Measurements from ENCODE around the gene LETM1.

LETM1 gene

GRCh38 chr4:1795299-1796195, 60.4 kb downstream of the LETM1 start:
- no peak for DNase-seq (ENCODE audit: low read depth in 2 of 2)

GRCh38 chr4:1794809-1795298, 61.1 kb downstream of the LETM1 start:
- no peak for DNase-seq (ENCODE audit: low read depth in 2 of 2)

DNA sequence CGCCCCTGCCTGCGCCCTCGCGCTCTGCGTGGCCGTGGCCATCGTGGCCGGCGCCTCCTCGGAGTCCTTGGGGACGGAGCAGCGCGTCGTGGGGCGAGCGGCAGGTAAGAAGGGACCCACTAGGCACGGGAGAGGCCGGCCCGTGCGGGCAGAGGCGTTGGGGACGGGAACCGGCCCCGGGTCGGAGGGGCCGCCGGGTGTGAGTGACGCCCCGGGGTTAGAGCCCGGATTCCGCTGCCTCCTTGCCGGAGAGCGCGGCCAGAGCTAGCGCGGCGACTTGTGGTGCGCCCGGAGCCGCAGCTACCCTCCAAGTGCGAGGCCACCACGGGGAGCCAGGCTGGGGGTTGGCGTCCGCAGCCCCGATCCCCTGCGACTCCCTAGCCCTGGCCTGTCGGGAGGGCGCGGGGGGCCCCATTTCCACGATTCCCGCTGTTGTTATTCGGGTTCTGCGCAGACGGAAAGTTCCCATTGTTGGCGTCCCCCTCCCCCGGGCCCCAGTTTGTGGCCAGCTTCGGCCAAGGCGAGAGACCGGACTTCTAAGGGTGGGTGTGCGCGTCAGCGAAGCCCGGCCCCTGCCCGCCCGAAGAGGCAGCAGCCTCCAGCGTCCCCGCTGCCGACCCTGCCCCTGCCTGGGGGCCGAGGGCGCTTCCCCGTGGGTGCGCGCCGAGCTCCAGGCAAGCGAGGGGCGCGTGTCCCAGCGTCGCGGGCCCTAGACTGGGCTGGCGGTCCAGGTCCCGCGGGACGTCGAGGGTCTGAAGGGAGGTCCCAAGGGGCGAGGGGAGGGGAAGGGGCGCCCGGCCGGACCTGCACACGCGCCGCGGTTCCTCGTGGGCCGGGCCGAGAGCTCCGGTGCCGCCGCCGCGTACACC, 61.8 kb downstream of the LETM1 start:
- no peak for DNase-seq (ENCODE audit: low read depth in 2 of 2)

DNA sequence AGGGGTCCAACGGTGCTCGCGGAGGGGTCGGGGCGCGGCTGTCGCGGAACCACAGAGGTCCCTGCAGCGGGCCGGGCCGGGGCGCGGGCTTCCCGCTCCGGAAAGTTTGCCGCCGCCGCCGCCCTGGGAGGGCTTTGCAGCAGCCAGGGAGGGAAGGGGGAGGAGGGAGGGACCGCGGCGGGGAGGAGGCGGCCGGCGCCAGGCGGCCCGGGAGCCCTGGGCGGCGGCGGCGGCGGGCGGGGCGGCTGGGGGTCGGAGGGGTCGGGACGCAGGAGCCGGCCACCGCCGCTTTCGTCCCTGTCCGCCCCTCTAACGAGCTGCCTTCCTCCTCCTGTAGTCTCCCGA, 62.5 kb downstream of the LETM1 start:
- DNase-seq (ENCODE audit: low read depth in 2 of 2), result peak; percentile 23 to 35

- DNase-seq (ENCODE audit: low read depth in 2 of 2), result peak in 1 of 2 donors; percentile 17
Measured at GRCh38 chr4:1792832-1793495, 63.0 kb downstream of the LETM1 start, which contains the start of gene FGFR3. TSS of gene FGFR3 (plus strand) at chr4:1793293. CDS start at chr4:1793935, 642 bp downstream.

DNA sequence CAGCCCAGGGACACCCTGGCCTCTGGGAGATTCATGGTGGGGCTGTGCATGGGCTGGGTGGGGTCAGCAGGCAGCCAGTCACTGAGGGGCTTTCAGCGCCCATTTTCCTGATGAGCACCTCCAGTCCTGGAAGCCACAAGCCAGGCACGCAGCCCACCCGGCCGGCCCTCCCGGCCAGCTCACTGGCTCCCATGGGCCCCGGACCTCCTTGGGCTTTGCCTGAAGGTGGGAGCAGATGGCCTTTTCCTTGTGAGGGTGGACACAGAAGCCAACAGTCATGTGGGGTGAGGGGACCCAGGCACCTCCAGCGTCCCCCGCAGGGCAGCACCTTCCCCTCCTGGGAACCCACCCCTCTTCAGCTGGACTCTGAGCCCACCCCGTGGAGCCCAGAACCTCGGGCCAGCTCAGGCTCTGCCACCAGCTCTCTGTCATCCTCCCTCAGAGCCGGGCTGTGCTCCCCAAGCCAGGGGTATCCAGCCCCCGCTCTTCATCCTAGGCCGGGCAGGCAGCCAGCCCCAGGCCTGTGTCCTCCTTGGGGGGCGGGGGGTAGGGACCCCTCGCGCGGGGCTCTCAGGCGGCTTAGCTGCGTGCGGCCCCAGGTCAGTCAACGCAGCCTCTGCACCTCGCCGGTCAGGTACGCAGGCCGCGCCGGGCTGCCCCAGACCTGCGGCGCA, 63.7 kb downstream of the LETM1 start:
- no peak for DNase-seq (ENCODE audit: low read depth in 2 of 2)

DNA sequence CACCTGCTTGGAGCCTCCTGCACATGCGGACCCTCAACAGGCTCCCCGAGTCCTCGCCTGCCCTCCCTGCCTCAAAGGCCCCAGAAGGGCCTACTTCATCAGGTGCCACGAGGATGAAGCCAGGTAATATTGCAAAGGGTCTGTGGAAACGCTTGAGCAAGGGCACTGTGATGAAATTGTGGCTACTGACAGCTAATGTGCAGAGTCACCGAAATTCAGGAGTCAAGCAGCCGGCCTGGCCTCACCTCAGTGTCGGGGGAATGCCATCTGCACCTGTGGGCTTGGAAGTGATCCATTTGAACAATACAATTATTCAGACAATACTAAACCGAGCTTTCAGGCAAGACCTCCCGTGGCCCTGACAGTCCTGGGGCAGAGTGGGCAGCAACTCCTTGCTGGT, 66.0 kb downstream of the LETM1 start:
- no peak for DNase-seq (ENCODE audit: low read depth in 2 of 2)

DNA sequence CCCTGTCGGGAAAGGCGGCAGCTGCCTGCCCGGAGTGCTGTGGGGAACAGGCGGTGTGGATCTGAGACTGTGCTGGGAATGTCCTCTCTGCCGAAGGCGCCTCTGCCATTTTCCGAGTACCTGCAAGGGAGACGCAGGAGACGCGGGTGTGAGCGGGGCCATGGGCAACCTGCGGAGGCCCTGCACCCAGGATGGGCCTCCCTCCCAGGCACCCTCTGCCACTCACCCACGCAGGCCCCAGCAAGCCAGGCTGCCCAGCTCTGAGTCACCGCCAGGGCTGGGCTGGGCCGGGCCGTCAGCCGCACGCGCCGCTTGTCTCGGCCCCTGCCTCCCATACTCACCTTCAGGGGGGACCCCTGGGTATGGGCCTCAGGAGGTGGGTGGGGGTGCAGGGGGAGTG, 66.4 kb downstream of the LETM1 start:
- no peak for DNase-seq (ENCODE audit: low read depth in 2 of 2)

DNA sequence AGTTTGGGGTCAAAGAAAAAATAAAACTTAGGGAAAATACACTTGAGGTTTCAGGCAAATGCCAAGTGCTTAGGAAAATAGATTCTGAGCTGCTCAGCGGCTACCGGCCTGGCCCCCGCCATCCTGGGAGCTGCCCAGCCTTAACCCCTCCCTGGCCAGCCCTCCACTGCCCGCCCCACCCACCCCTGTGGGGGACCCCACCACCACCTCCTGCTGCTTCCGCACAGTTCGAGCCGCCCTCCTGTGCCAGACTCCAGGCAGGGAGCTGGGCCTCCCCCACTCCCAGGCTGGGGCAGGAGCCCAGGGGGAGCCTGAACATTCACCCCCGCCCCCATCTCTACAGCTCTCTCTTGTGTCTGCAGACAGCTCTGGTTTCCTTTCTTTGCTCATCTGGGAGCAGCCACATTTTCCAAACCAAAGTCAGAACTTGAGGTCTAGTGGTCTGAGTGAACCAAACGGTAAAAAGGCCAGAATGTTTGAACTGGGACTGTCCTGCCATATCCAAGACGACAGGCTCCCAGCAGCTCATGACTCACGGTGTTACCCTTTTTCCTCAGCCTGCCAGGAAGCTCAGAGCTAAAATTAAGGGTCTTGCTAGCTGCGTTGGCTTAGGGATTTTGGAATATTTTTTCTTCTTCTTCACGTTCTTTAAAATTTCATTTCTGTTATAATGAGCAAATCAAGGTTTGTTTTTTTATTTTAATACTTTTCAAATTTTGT, 67.5 kb downstream of the LETM1 start:
- DNase-seq (ENCODE audit: low read depth in 2 of 2), result no peak

- DNase-seq (ENCODE audit: low read depth in 2 of 2), result no peak
Measured at GRCh38 chr4:1787411-1788077, 68.4 kb downstream of the LETM1 start.

- DNase-seq (ENCODE audit: low read depth in 2 of 2), result no peak
Measured at GRCh38 chr4:1786544-1787362, 69.2 kb downstream of the LETM1 start.

- no peak for DNase-seq (ENCODE audit: low read depth in 2 of 2)
Measured at GRCh38 chr4:1785592-1785991, 70.4 kb downstream of the LETM1 start.

DNA sequence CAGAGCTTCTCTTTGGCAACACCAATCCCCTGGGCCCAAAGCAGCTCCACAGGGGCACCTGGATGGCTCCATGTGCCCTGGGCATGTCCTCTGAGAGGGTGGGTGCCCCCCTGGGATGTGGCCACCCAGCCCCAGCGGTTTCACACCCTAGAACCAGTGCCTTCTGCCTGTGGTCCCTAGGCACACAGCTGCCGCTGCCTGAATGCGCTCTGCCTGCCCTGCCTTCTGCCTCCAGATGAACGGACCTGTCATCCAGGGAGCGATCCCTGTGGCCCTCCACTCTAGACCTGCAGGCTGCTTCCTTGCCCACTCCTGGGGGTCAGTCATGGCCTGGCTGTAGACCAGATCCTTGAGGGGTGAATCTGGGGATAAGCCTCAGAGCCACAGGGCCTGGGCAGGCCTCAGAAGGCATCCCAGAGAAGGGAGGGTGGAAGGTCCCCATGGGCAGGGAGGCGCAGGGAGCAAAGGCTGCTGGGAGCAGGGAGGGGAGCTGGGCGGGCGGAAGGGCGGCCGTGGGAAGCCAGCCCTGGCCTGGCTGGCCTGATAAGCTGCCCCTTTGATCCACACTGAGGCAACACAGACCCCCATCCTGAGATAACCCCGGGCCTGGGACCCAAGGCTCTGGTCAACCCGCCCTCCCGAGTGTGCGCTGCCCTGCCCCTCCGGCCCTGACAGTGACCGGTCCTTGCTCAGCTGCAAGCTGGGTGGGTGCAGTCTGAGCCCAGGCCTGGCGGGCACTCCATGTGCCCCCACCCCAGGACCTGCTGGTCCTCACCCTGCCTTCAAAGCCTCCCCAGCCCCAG, 71.0 kb downstream of the LETM1 start:
- no peak for DNase-seq (ENCODE audit: low read depth in 2 of 2)

GRCh38 chr4:1784395-1784788, 71.6 kb downstream of the LETM1 start:
- DNase-seq (ENCODE audit: low read depth in 2 of 2), result no peak

- DNase-seq (ENCODE audit: low read depth in 2 of 2), result no peak
Measured at GRCh38 chr4:1783970-1784369, 72.0 kb downstream of the LETM1 start.

DNA sequence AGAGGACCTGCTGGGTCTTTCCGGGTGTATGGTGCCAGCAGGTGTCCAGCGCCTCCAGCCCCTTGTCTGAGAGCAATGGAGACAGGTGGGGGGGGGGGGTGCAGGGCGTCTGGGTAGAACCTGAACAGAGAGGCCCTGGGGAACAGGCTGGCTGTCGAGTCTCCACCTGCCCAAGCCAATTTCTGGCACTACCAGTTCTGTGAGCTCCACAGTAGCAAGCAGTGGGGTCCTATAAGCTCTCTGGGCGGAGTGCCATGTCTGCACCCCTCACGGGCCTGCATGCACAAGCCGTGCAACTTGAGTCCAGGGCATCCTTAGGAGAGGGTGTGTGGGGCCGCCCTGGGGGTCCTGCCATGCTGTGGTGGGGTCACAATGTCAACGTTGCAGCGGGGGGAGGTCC, 72.9 kb downstream of the LETM1 start:
- no peak for DNase-seq (ENCODE audit: low read depth in 2 of 2)

DNA sequence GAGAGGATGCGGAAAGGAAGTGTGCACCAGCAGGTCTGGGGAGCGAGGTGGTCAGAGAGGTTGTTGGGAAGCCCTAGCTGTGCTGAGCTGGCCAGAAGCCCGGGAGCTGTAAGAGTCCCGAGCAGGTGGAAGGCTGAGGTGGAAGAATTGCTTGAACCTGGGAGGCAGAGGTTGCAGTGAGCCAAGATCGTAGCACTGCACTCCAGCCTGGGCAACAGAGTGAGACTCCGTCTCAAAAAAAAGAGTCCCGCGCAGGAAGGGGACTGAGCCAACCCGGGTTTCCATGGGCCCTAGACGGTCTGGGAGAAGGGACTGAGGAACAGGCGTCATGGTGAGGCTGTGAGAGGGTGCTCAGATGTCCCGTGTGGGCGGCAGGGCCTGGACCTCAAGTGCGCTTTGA, 75.5 kb downstream of the LETM1 start:
- no peak for DNase-seq (ENCODE audit: low read depth in 2 of 2)

- DNase-seq (ENCODE audit: low read depth in 2 of 2), result no peak
Measured at GRCh38 chr4:1779588-1780382, 76.2 kb downstream of the LETM1 start.

All from stimulated activated CD4-positive, alpha-beta T cell treated with anti-CD3 and anti-CD28 coated beads, Interleukin-4, amount 100 ng/mL, for 48 hours (primary cell).